ENCODE data around the gene VGLL4.
A peak's percentile ranks its signal among the peaks of the same experiment; 100 is the strongest.
"Not testable (repeated sequence)": the region's sequence is repeated elsewhere in the genome, so short reads cannot be mapped to it uniquely, and the experiment has no call there.

VGLL4 gene

GRCh38 chr3:11643605-11644087 is at the start of gene VGLL4:
VGLL4 (minus strand) TSS chr3:11643915; CDS start chr3:11643518, 397 bp downstream.
- DNase-seq = peak; percentile 31 to 70 (median 50)

- no peak for DNase-seq
Measured at GRCh38 chr3:11692532-11692813, 48.8 kb upstream of the VGLL4 start.

- no peak for DNase-seq
Measured at GRCh38 chr3:11691767-11692531, 48.2 kb upstream of the VGLL4 start.

GRCh38 chr3:11690863-11691766 is 47.4 kb upstream of the VGLL4 start:
- DNase-seq = no peak

GRCh38 chr3:11689749-11690148 is 46.0 kb upstream of the VGLL4 start:
- DNase-seq = no peak

GRCh38 chr3:11684980-11685379 is 41.3 kb upstream of the VGLL4 start:
- not testable (repeated sequence) for DNase-seq

GRCh38 chr3:11680509-11680908 is 36.8 kb upstream of the VGLL4 start:
- no peak for DNase-seq

- DNase-seq = no peak
Measured at GRCh38 chr3:11679964-11680363, 36.2 kb upstream of the VGLL4 start.

- DNase-seq = no peak
Measured at GRCh38 chr3:11672363-11672762, 28.6 kb upstream of the VGLL4 start.

GRCh38 chr3:11671648-11672100 is 28.0 kb upstream of the VGLL4 start:
- no peak for DNase-seq

- DNase-seq = no peak
Measured at GRCh38 chr3:11668243-11669235, 24.8 kb upstream of the VGLL4 start.

GRCh38 chr3:11665331-11665730 is 21.6 kb upstream of the VGLL4 start:
- DNase-seq = no peak

GRCh38 chr3:11662392-11662990 is 18.8 kb upstream of the VGLL4 start:
- DNase-seq = no peak

- DNase-seq = no peak
Measured at GRCh38 chr3:11661827-11662226, 18.1 kb upstream of the VGLL4 start.

- no peak for DNase-seq
Measured at GRCh38 chr3:11661052-11661656, 17.4 kb upstream of the VGLL4 start.

GRCh38 chr3:11660242-11660641 is 16.5 kb upstream of the VGLL4 start:
- no peak for DNase-seq

GRCh38 chr3:11658180-11658579 is 14.5 kb upstream of the VGLL4 start:
- DNase-seq = no peak

- DNase-seq = no peak
Measured at GRCh38 chr3:11655196-11655928, 11.6 kb upstream of the VGLL4 start.

GRCh38 chr3:11654166-11654565 is 10.5 kb upstream of the VGLL4 start:
- no peak for DNase-seq

GRCh38 chr3:11653298-11654055 is 9.8 kb upstream of the VGLL4 start:
- no peak for DNase-seq

Data from stimulated activated naive CD4-positive, alpha-beta T cell (primary cell).